Vagina (tissue), 2 donors: Measurements from ENCODE around the gene TRIM7. TPM values are rescaled to one million over a fixed set of nuclear protein-coding genes. Genes with fewer than 3 reads are reported as not detected.

Experiments used
- DNase-seq, 2 donors: peaks; one replicate each; pipeline ENCODE4 v3.0.0-alpha.2; 2017; ENCODE audit errors: extremely low spot score in 2 of 2
- H3K27ac ChIP-seq: fragments of 200-600 bp; sonication (generic); one replicate; pipeline ENCODE4 v1.5.1; 2019
- H3K27me3 ChIP-seq: fragments of 200-600 bp; sonication (generic); one replicate; pipeline ENCODE4 v1.5.1; 2019
- H3K36me3 ChIP-seq, 2 donors: fragments of 200-600 bp; sonication (generic); one replicate each; pipeline ENCODE4 v1.5.1; 2017 to 2019
- H3K4me1 ChIP-seq: fragments of 200-600 bp; sonication (generic); one replicate; pipeline ENCODE4 v1.5.1; 2019
- H3K4me3 ChIP-seq, 2 donors: fragments of 200-600 bp; sonication (generic); 1 replicate in 1 of 2; 2 replicates in 1 of 2; pipeline ENCODE4 v1.5.1; 2016 to 2019
- H3K9me3 ChIP-seq: fragments of 200-600 bp; sonication (generic); one replicate; pipeline ENCODE4 v1.5.1; 2019
- CTCF ChIP-seq, 3 experiments: fragments of 450-650 bp in 2 of 3; fragments of 200-600 bp in 1 of 3; sonication (generic) in 1 of 3; IDR thresholded peaks; one replicate each; pipeline ENCODE4 v1.5.1; 2017 to 2019; ENCODE audit warnings: antibody characterized with exemption in 3 of 3, mild to moderate bottlenecking in 2 of 3, moderate library complexity in 2 of 3
- POLR2A ChIP-seq, 2 donors: fragments of 450-650 bp; IDR thresholded peaks; one replicate each; pipeline ENCODE4 v1.6.1; 2017; ENCODE audit warnings: antibody characterized with exemption in 2 of 2, mild to moderate bottlenecking in 2 of 2, moderate library complexity in 2 of 2
- POLR2AphosphoS5 ChIP-seq, 2 donors: sonication (generic); formaldehyde crosslinking; IDR thresholded peaks; one replicate each; pipeline ENCODE4 v1.9.0; 2017; ENCODE audit warnings: antibody characterized with exemption in 2 of 2, mild to moderate bottlenecking in 2 of 2, low read depth in 1 of 2; ENCODE audit not compliant: insufficient read depth in 1 of 2
- intact Hi-C: fragments of 100-400 bp; cut with DNase I; formaldehyde crosslinking; loops from one replicate; pipeline ENCODE4 v1.15.1; 2023
- total RNA-seq: library from RNA; depleted of rRNA; stranded (reverse); fragments of >200 nt; gene quantifications from one replicate; pipeline ENCODE4 v1.2.3, GENCODE V29; 2016

TRIM7 gene
- total RNA-seq, 1 donor from 2014 or later, result 21.6 TPM

- Histone ChIP-seq H3K27me3 (no peaks in the 10 kb centered on the region), H3K36me3 (no peaks in the 10 kb centered on the region), H3K27ac (no peak overlapping the region), H3K4me1 (peaks cover 7% of the 10 kb centered on the region), H3K9me3 (no peaks in the 10 kb centered on the region), H3K4me3 (no peak overlapping the region)
- TF ChIP-seq POLR2AphosphoS5 (IDR thresholded peaks at IDR 0.05; ENCODE audit: insufficient read depth in 1 of 2, low read depth in 1 of 2) (no peak), CTCF (IDR thresholded peaks at IDR 0.05) (no peak), POLR2A (IDR thresholded peaks at IDR 0.05) (no peak)
- DNase-seq, result no peak
- intact Hi-C loops, result no loop called here
Observed at GRCh38 chr5:181158869-181159268, 46.1 kb downstream of the TRIM7 start.

DNA sequence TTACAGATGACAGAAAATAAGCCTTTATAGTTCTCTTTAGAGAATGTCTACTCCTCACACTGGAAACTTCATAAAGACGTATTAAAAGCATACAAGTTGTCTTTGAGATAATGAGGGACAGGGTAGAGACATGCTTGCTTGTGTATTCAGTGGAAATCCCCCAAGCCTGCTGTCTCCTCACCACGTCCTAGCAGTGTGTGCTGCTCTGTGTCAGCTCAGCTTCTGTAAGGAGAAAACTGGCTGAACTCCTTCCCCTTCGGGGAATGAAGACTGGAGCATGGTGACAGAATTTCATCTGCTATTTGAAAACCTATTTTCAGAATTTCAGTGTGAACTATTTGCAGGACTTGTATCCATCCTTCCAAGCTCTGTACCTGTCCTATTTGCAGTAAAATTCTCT is 48.2 kb downstream of the TRIM7 start:
- no peak overlapping the region for H3K27ac ChIP-seq
- H3K9me3 ChIP-seq, result no peaks in the 10 kb centered on the region
- no peaks in the 10 kb centered on the region for H3K36me3 ChIP-seq
- no peak overlapping the region for H3K4me3 ChIP-seq
- peaks cover 7% of the 10 kb centered on the region for H3K4me1 ChIP-seq
- no peak for DNase-seq
- intact Hi-C loops, result no loop called here
- H3K27me3 ChIP-seq, result no peaks in the 10 kb centered on the region
- TF ChIP-seq POLR2A (IDR thresholded peaks at IDR 0.05) (no peak), POLR2AphosphoS5 (IDR thresholded peaks at IDR 0.05; ENCODE audit: insufficient read depth in 1 of 2, low read depth in 1 of 2) (no peak)

- TF ChIP-seq POLR2A (IDR thresholded peaks at IDR 0.05) (no peak), CTCF (IDR thresholded peaks at IDR 0.05) (no peak), POLR2AphosphoS5 (IDR thresholded peaks at IDR 0.05; ENCODE audit: insufficient read depth in 1 of 2, low read depth in 1 of 2) (no peak)
- H3K27me3 ChIP-seq, result no peaks in the 10 kb centered on the region
- peaks cover 3% of the 10 kb centered on the region for H3K4me1 ChIP-seq
- DNase-seq, result no peak
- H3K9me3 ChIP-seq, result no peaks in the 10 kb centered on the region
- H3K27ac ChIP-seq, result no peak overlapping the region
- intact Hi-C loops, result no loop called here
- H3K4me3 ChIP-seq, result no peak overlapping the region
- no peaks in the 10 kb centered on the region for H3K36me3 ChIP-seq
Observed at GRCh38 chr5:181153814-181154213, 51.2 kb downstream of the TRIM7 start.

DNA sequence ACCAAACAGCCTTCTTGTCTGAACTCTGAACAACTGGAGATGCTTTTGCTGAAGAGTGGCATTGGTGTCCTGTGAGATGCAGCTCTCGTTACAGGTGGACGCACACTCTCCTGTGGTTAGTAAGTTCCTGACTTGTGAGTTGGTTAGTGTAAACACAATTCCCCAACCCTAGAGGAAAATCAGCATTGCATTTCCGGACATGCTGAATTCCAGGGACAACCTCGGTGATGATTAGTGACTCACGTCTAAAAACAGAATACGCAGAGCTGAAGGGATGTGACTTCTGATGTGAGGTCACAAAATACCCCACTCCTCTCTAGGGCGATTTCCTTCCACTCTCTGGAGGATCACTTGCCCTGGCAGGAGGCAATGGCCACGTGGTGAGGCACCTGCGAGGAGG is 52.6 kb downstream of the TRIM7 start:
- no peaks in the 10 kb centered on the region for H3K27me3 ChIP-seq
- no peak overlapping the region for H3K4me3 ChIP-seq
- intact Hi-C loops, result no loop called here
- H3K36me3 ChIP-seq, result no peaks in the 10 kb centered on the region
- H3K27ac ChIP-seq, result no peak overlapping the region
- no peak for DNase-seq
- no peaks in the 10 kb centered on the region for H3K9me3 ChIP-seq
- TF ChIP-seq CTCF (IDR thresholded peaks at IDR 0.05) (no peak), POLR2A (IDR thresholded peaks at IDR 0.05) (no peak), POLR2AphosphoS5 (IDR thresholded peaks at IDR 0.05; ENCODE audit: insufficient read depth in 1 of 2, low read depth in 1 of 2) (no peak)
- H3K4me1 ChIP-seq, result peaks cover 11% of the 10 kb centered on the region

GRCh38 chr5:181151146-181151545 is 53.9 kb downstream of the TRIM7 start:
- no peak overlapping the region for H3K4me3 ChIP-seq
- H3K27me3 ChIP-seq, result no peaks in the 10 kb centered on the region
- no peak overlapping the region for H3K27ac ChIP-seq
- DNase-seq, result no peak
- H3K4me1 ChIP-seq, result peaks cover 11% of the 10 kb centered on the region
- TF ChIP-seq POLR2A (IDR thresholded peaks at IDR 0.05) (no peak), CTCF (IDR thresholded peaks at IDR 0.05) (no peak), POLR2AphosphoS5 (IDR thresholded peaks at IDR 0.05; ENCODE audit: insufficient read depth in 1 of 2, low read depth in 1 of 2) (no peak)
- no peaks in the 10 kb centered on the region for H3K9me3 ChIP-seq
- intact Hi-C loops, result no loop called here
- no peaks in the 10 kb centered on the region for H3K36me3 ChIP-seq
